GM12891 (cell line): Measurements from ENCODE around the gene ZNF467.

Experiments
- DNase-seq: peaks from one replicate; pipeline ENCODE4 v3.0.0; 2011; ENCODE audit warnings: low spot score; ENCODE audit not compliant: insufficient read length
- FAIRE-seq: peaks from 2 replicates; lab custom pipeline; 2011; peaks lifted over from hg19 to GRCh38; lab: Jason Lieb, UNC
- PAX5 ChIP-seq: IDR thresholded peaks from 2 replicates; pipeline ENCODE4 v1.6.1; 2011; ENCODE audit warnings: low read length, moderate library complexity, mild to moderate bottlenecking; ENCODE audit not compliant: insufficient read depth, severe bottlenecking
- POLR2A ChIP-seq: IDR thresholded peaks from 2 replicates; pipeline ENCODE4 v1.6.1; 2011; ENCODE audit warnings: low read depth, low read length, control low read depth
- POLR2AphosphoS5 ChIP-seq: IDR thresholded peaks from 2 replicates; pipeline ENCODE4 v1.6.1; 2011; ENCODE audit warnings: low read depth, low read length, control low read depth
- POU2F2 ChIP-seq: IDR thresholded peaks from 2 replicates; pipeline ENCODE4 v1.6.1; 2011; ENCODE audit warnings: low read depth, mild to moderate bottlenecking, control low read depth, low read length, moderate library complexity
- SPI1 ChIP-seq: IDR thresholded peaks from 2 replicates; pipeline ENCODE4 v1.6.1; 2011; ENCODE audit warnings: low read depth, low read length, control low read depth
- TAF1 ChIP-seq: IDR thresholded peaks from 2 replicates; pipeline ENCODE4 v1.6.1; 2011; ENCODE audit warnings: low read depth, low read length, control low read depth

ZNF467 gene

GRCh38 chr7:149811221-149811620 lies 37.8 kb upstream of the ZNF467 start:
- DNase-seq: no peak
- no peak for FAIRE-seq

GRCh38 chr7:149809215-149809614 lies 35.8 kb upstream of the ZNF467 start:
- FAIRE-seq: no peak
- no peak for DNase-seq
- TF ChIP-seq POLR2AphosphoS5 (no peak), POU2F2 (no peak), PAX5 (no peak), TAF1 (no peak), POLR2A (no peak), SPI1 (no peak)

More at GRCh38 chr7:149811221-149811620, 37.8 kb upstream of the ZNF467 start:
- TF ChIP-seq POU2F2 (no peak), TAF1 (no peak), PAX5 (no peak), SPI1 (no peak), POLR2A (no peak), POLR2AphosphoS5 (no peak)

- no peak for FAIRE-seq
- TF ChIP-seq POU2F2: no peak
- TF ChIP-seq POLR2AphosphoS5: no peak
- TF ChIP-seq PAX5: no peak
- no peak for TF ChIP-seq TAF1
- no peak for TF ChIP-seq SPI1
- no peak for TF ChIP-seq POLR2A
- no peak for DNase-seq
Measured at GRCh38 chr7:149808311-149808710, 34.9 kb upstream of the ZNF467 start.

DNA sequence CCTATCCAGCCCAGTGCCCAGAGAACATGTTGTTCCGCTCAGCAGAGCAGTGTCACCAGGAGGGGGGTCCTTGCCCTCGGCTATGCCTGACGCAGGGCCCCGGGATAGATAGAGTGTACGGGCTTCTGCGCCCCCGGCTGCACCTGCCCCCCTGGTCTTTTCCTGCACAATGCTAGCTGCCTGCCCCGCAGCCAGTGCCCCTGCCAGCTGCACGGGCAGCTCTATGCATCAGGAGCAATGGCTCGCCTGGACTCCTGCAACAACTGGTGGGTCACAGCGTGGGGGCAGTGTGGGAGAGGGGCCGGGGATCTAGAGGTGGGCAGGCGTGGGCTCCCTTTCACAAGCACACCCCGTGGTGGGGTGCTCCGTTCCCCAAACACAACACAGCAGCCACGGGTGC lies 33.3 kb upstream of the ZNF467 start:
- TF ChIP-seq SPI1: no peak
- no peak for TF ChIP-seq POLR2AphosphoS5
- no peak for TF ChIP-seq PAX5
- no peak for TF ChIP-seq POU2F2
- TF ChIP-seq TAF1: no peak
- TF ChIP-seq POLR2A: no peak
- FAIRE-seq (no peak), DNase-seq (no peak)

GRCh38 chr7:149804106-149804505 lies 30.7 kb upstream of the ZNF467 start:
- DNase-seq (no peak), FAIRE-seq (no peak)
- TF ChIP-seq TAF1 (no peak), POU2F2 (no peak), POLR2AphosphoS5 (no peak), PAX5 (no peak), SPI1 (no peak), POLR2A (no peak)

DNA sequence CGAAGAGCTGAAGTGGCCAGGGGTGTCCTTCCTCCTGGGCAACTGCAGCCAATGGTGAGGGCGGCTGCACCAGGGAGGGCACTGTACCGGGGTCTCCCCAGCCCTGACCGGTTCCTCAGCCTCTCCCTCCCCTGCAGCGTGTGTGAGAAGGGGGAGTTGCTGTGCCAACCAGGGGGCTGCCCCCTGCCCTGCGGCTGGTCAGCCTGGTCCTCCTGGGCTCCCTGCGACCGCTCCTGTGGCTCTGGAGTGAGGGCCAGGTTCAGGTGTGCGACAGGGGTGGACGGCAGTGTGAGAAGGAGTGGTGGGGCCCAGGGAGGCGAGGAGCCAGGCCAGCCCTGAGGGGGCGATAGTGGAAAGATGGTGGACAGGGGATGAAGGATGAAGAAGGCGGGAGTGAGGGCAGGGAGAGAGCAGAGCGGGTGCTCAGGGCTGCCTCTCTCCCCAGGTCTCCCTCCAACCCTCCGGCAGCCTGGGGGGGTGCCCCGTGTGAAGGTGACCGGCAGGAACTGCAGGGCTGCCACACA lies 30.2 kb upstream of the ZNF467 start:
- FAIRE-seq (no peak), DNase-seq (no peak)
- TF ChIP-seq POU2F2: no peak
- TF ChIP-seq POLR2A: no peak
- TF ChIP-seq PAX5: no peak
- TF ChIP-seq TAF1: no peak
- TF ChIP-seq SPI1: no peak
- no peak for TF ChIP-seq POLR2AphosphoS5

- no peak for FAIRE-seq
- no peak for DNase-seq
- no peak for TF ChIP-seq TAF1
- no peak for TF ChIP-seq POLR2AphosphoS5
- TF ChIP-seq POU2F2: no peak
- no peak for TF ChIP-seq PAX5
Measured at GRCh38 chr7:149802966-149803365, 29.6 kb upstream of the ZNF467 start.

GRCh38 chr7:149801816-149802215 lies 28.4 kb upstream of the ZNF467 start:
- DNase-seq (no peak), FAIRE-seq (no peak)
- no peak for TF ChIP-seq POU2F2
- TF ChIP-seq TAF1: no peak
- TF ChIP-seq POLR2AphosphoS5: no peak
- no peak for TF ChIP-seq PAX5
- no peak for TF ChIP-seq SPI1
- no peak for TF ChIP-seq POLR2A

GRCh38 chr7:149801002-149801566 lies 27.7 kb upstream of the ZNF467 start:
- no peak for DNase-seq
- FAIRE-seq: no peak
- TF ChIP-seq PAX5 (no peak), POU2F2 (no peak), TAF1 (no peak), SPI1 (no peak), POLR2AphosphoS5 (no peak), POLR2A (no peak)

DNA sequence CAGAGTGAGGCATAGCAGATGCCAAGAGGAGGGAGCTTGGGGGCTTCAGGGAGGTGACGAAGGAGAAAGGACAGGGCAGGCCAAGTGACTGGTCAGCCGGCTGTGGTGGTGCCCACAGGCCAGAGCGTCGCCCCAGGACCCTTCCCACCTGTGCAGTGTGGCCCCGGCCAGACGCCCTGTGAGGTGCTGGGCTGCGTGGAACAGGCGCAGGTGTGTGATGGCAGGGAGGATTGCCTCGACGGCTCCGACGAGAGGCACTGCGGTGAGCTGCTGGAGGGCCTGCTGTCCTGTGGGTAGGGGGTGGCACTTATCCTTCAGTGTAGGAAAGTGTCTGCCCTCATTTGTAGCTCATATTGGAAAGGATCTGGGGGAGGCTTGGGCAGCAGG lies 26.8 kb upstream of the ZNF467 start:
- TF ChIP-seq TAF1: no peak
- no peak for TF ChIP-seq POLR2A
- TF ChIP-seq POU2F2: no peak
- no peak for TF ChIP-seq SPI1
- TF ChIP-seq PAX5: no peak
- TF ChIP-seq POLR2AphosphoS5: no peak
- DNase-seq (no peak), FAIRE-seq (no peak)
